Breast epithelium (tissue), 4 donors: ENCODE measurements around the gene PEX26. TPM values are rescaled to one million over a fixed set of nuclear protein-coding genes. Genes with fewer than 3 reads are reported as not detected.

Source experiments
- DNase-seq, 2 donors: peaks; one replicate each; pipeline ENCODE4 v3.0.0-alpha.2; 2019; ENCODE audit warnings: low spot score in 2 of 2
- H3K27ac ChIP-seq, 2 donors: fragments of 200-600 bp; sonication (generic) in 1 of 2; one replicate each; pipeline ENCODE4 v1.5.1; 2016 to 2019; ENCODE audit warnings: mild to moderate bottlenecking in 1 of 2
- H3K27me3 ChIP-seq, 2 donors: fragments of 200-600 bp; sonication (generic) in 1 of 2; one replicate each; pipeline versions ENCODE4 v1.5.1 to v1.6.0; 2017 to 2019; ENCODE audit warnings: control low read depth in 1 of 2, mild to moderate bottlenecking in 1 of 2
- H3K36me3 ChIP-seq: fragments of 200-600 bp; one replicate; pipeline ENCODE4 v1.5.1; 2019
- H3K4me1 ChIP-seq, 2 donors: fragments of 200-600 bp; sonication (generic); one replicate each; pipeline ENCODE4 v1.5.1; 2016 to 2019; ENCODE audit warnings: control low read depth in 1 of 2
- H3K4me3 ChIP-seq, 3 donors: fragments of 200-600 bp; sonication (generic); 1 replicate in 2 of 3; 2 replicates in 1 of 3; pipeline ENCODE4 v1.5.1; 2016 to 2019; ENCODE audit warnings: mild to moderate bottlenecking in 3 of 3, moderate library complexity in 2 of 3
- H3K9me3 ChIP-seq, 2 donors: fragments of 200-600 bp; sonication (generic) in 1 of 2; one replicate each; pipeline ENCODE4 v1.5.1; 2016 to 2019; ENCODE audit warnings: control low read depth in 1 of 2
- CTCF ChIP-seq, 3 donors: fragments of 450-650 bp; IDR thresholded peaks; one replicate each; pipeline ENCODE4 v1.5.1; 2016 to 2017; ENCODE audit warnings: antibody characterized with exemption in 3 of 3, mild to moderate bottlenecking in 3 of 3, moderate library complexity in 3 of 3
- POLR2A ChIP-seq: fragments of 450-650 bp; IDR thresholded peaks from one replicate; pipeline ENCODE4 v1.6.1; 2016; ENCODE audit warnings: antibody characterized with exemption, mild to moderate bottlenecking, moderate library complexity
- POLR2AphosphoS5 ChIP-seq, 3 donors: sonication (generic); formaldehyde crosslinking; IDR thresholded peaks; one replicate each; pipeline ENCODE4 v1.6.1; 2017; ENCODE audit warnings: antibody characterized with exemption in 3 of 3
- intact Hi-C: fragments of 100-400 bp; cut with DNase I; formaldehyde crosslinking; loops from one replicate; pipeline ENCODE4 v1.15.1; 2023; ENCODE audit warnings: low total_unique reads
- total RNA-seq, 3 donors: library from RNA; depleted of rRNA; stranded (reverse); fragments of >200 nt; gene quantifications; one replicate each; pipeline ENCODE4 v1.1.0, GENCODE V29; 2016

PEX26 gene
- total RNA-seq, 3 donors from 2014 or later, result 18.7 to 22.2 (median 19.2) TPM

DNA sequence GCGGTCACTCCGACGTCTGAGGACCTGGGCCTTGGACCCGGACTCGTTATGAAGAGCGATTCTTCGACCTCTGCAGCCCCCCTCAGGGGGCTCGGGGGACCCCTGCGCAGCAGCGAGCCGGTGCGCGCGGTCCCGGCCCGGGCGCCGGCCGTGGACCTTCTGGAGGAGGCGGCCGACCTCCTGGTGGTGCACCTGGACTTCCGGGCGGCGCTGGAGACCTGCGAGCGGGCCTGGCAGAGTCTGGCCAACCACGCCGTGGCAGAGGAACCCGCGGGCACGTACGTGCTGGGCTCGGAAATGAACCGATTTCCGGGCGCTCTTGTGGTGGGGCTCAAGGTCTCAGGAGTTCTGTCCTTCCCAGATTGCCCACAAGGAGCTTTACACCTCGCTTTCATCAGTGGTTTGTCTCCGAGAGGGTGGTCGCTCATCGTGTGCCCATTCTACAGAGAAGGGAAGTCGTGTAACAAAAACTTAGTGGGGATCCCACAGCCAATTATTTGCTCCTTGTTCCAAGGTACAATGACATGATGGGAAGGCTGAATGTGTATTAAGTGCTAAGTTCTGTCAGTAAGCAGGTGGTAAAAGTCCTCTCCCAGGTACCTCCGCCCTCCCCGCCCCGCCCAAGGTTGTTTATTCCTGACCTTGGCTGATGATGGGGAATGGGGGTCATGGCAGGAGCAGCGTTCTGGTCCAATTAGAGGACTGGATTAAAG lies 695 bp downstream of the PEX26 start:
- intact Hi-C loops, result loop anchor here (5.0 kb wide), 1 partner anchor 246 kb away; no protein-coding TSS in a partner anchor
- Histone ChIP-seq H3K27me3 (no peaks in the 10 kb centered on the region), H3K9me3 (no peaks in the 10 kb centered on the region), H3K36me3 (no peaks in the 10 kb centered on the region), H3K4me1 (peaks cover 0 to 20% of the 10 kb centered on the region in 2 donors), H3K4me3 (peak overlapping the region; percentile 86 to 97 (median 97)), H3K27ac (peak overlapping the region; percentile 79 to 88)
- no peak for DNase-seq
- TF ChIP-seq POLR2A (no peak), CTCF (IDR thresholded peaks at IDR 0.05) (peak in 1 of 3 donors; percentile 6), POLR2AphosphoS5 (IDR thresholded peaks at IDR 0.05) (no peak)

GRCh38 chr22:18079706-18080233 lies 2.0 kb downstream of the PEX26 start:
- no peaks in the 10 kb centered on the region for H3K27me3 ChIP-seq
- H3K4me3 ChIP-seq, result no peak overlapping the region
- no peak overlapping the region for H3K27ac ChIP-seq
- H3K9me3 ChIP-seq, result no peaks in the 10 kb centered on the region
- no peak for DNase-seq
- intact Hi-C loops, result loop anchor here (2.0 to 5.0 kb wide), 2 partner anchors 59 to 247 kb away; no protein-coding TSS in a partner anchor
- no peak for TF ChIP-seq POLR2AphosphoS5 (IDR thresholded peaks at IDR 0.05)
- no peak for TF ChIP-seq POLR2A
- no peak for TF ChIP-seq CTCF (IDR thresholded peaks at IDR 0.05)
- H3K36me3 ChIP-seq, result no peaks in the 10 kb centered on the region
- peaks cover 0 to 20% of the 10 kb centered on the region in 2 donors for H3K4me1 ChIP-seq

- H3K4me3 ChIP-seq, result no peak overlapping the region
- no peaks in the 10 kb centered on the region for H3K9me3 ChIP-seq
- no peak for TF ChIP-seq POLR2A
- no peaks in the 10 kb centered on the region for H3K36me3 ChIP-seq
- no peak for DNase-seq
- no peaks in the 10 kb centered on the region for H3K27me3 ChIP-seq
- intact Hi-C loops, result loop anchor here (2.0 kb wide), 1 partner anchor 61 kb away; no protein-coding TSS in a partner anchor
- H3K4me1 ChIP-seq, result peaks cover 0 to 18% of the 10 kb centered on the region in 2 donors
- H3K27ac ChIP-seq, result no peak overlapping the region
These were observed 3.6 kb downstream of the PEX26 start for GRCh38 chr22:18081416-18081815.

DNA sequence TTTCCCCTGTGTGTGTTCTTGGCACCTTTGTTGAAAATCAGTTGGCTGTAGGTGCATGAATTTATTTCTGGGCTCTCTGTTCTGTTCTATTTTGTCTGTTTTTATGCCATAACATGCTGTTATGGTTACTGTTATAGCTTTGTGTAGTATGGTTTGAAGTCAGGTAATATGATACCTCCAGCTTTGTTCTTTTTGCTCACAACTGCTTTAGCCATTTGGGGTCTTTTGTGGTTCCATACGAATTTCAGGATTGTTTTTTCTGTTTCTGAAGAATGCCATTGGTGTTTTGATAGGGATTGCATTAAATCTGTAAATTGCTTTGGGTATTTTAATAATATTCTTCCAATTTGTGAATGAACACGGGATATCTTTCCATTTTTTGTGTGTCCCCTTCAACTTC lies 4.7 kb downstream of the PEX26 start:
- Histone ChIP-seq H3K36me3 (no peaks in the 10 kb centered on the region), H3K4me1 (peaks cover 0 to 9% of the 10 kb centered on the region in 2 donors), H3K9me3 (no peaks in the 10 kb centered on the region), H3K27ac (no peak overlapping the region), H3K4me3 (no peak overlapping the region), H3K27me3 (no peaks in the 10 kb centered on the region)
- TF ChIP-seq CTCF (IDR thresholded peaks at IDR 0.05), result no peak
- TF ChIP-seq POLR2A, result no peak
- no peak for TF ChIP-seq POLR2AphosphoS5 (IDR thresholded peaks at IDR 0.05)
- intact Hi-C loops, result no loop called here
- DNase-seq, result no peak

DNA sequence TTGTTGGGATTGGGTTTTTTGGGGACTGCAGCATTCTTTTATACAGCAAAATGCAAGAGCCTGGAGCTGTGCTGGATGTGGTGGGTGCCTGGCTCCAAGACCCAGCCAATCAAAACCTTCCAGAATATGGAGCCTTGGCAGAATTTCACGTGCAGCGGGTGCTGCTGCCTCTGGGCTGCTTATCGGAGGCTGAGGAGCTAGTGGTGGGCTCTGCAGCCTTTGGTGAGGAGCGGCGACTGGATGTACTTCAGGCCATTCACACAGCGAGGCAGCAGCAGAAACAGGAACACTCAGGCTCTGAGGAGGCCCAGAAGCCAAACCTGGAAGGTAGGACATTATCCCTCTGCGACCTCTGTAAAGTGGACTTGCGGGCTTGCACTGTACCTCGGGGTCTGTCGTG lies 5.6 kb downstream of the PEX26 start:
- Histone ChIP-seq H3K4me1 (peaks cover 0 to 9% of the 10 kb centered on the region in 2 donors), H3K36me3 (no peaks in the 10 kb centered on the region), H3K4me3 (no peak overlapping the region), H3K27ac (no peak overlapping the region), H3K27me3 (no peaks in the 10 kb centered on the region), H3K9me3 (no peaks in the 10 kb centered on the region)
- no peak for TF ChIP-seq POLR2A
- TF ChIP-seq POLR2AphosphoS5 (IDR thresholded peaks at IDR 0.05), result no peak
- no peak for TF ChIP-seq CTCF (IDR thresholded peaks at IDR 0.05)
- DNase-seq, result no peak
- intact Hi-C loops, result no loop called here
